Osteocyte (in vitro differentiated cells): ENCODE data around the gene CHST10. TPM values are rescaled to one million over a fixed set of nuclear protein-coding genes. Genes with fewer than 3 reads are reported as not detected.
A peak's percentile ranks its signal among the peaks of the same experiment; 100 is the strongest.

Experiments used
- DNase-seq: peaks from one replicate; pipeline ENCODE4 v3.0.0; 2021; ENCODE audit warnings: mixed read lengths; ENCODE audit not compliant: unreplicated experiment; ENCODE audit errors: extremely low spot score
- H3K27ac Mint-ChIP-seq: one replicate; pipeline ENCODE4 v1.8.0; 2021; ENCODE audit warnings: mild to moderate bottlenecking, mixed read lengths; ENCODE audit not compliant: unreplicated experiment
- H3K27me3 Mint-ChIP-seq: one replicate; pipeline ENCODE4 v1.8.0; 2021; ENCODE audit warnings: mixed read lengths; ENCODE audit not compliant: unreplicated experiment
- H3K36me3 Mint-ChIP-seq: one replicate; pipeline ENCODE4 v1.8.0; 2021; ENCODE audit warnings: mixed read lengths; ENCODE audit not compliant: unreplicated experiment
- H3K4me1 Mint-ChIP-seq: one replicate; pipeline ENCODE4 v1.8.0; 2021; ENCODE audit warnings: mixed read lengths; ENCODE audit not compliant: unreplicated experiment
- H3K4me3 Mint-ChIP-seq: one replicate; pipeline ENCODE4 v1.8.0; 2021; ENCODE audit warnings: mild to moderate bottlenecking, moderate library complexity, mixed read lengths; ENCODE audit not compliant: unreplicated experiment
- H3K9me3 Mint-ChIP-seq: one replicate; pipeline ENCODE4 v1.8.0; 2021; ENCODE audit warnings: mixed read lengths; ENCODE audit not compliant: unreplicated experiment
- CTCF ChIP-seq: fragments of 200-600 bp; sonication (generic); IDR thresholded peaks from 2 replicates; pipeline ENCODE4 v1.5.0; 2021; ENCODE audit warnings: antibody characterized with exemption, mild to moderate bottlenecking, moderate library complexity
- total RNA-seq: library from RNA; stranded (reverse); gene quantifications from 2 replicates; pipeline ENCODE4 v1.2.1, GENCODE V29; 2021

Gene CHST10
- total RNA-seq, 1 donor from 2014 or later: 14.4 TPM

- no peaks in the 10 kb centered on the region for H3K36me3 Mint-ChIP-seq
- no peak overlapping the region for H3K4me3 Mint-ChIP-seq
- H3K4me1 Mint-ChIP-seq: no peaks in the 10 kb centered on the region
- peaks cover 14% of the 10 kb centered on the region for H3K9me3 Mint-ChIP-seq
- peaks cover 12% of the 10 kb centered on the region for H3K27me3 Mint-ChIP-seq
- DNase-seq: no peak
- H3K27ac Mint-ChIP-seq: no peak overlapping the region
- TF ChIP-seq CTCF: no peak
Observed at GRCh38 chr2:100451092-100451491, 33.6 kb upstream of the CHST10 start.

GRCh38 chr2:100446696-100447095 is 29.2 kb upstream of the CHST10 start:
- Mint-ChIP-seq H3K9me3 (peaks cover 3% of the 10 kb centered on the region), H3K36me3 (no peaks in the 10 kb centered on the region), H3K27me3 (peaks cover 30% of the 10 kb centered on the region), H3K27ac (no peak overlapping the region), H3K4me3 (no peak overlapping the region), H3K4me1 (no peaks in the 10 kb centered on the region)
- DNase-seq: no peak
- no peak for TF ChIP-seq CTCF

GRCh38 chr2:100437751-100438150 is 20.3 kb upstream of the CHST10 start:
- H3K27ac Mint-ChIP-seq: no peak overlapping the region
- no peak for DNase-seq
- H3K36me3 Mint-ChIP-seq: no peaks in the 10 kb centered on the region
- no peak for TF ChIP-seq CTCF
- H3K4me3 Mint-ChIP-seq: no peak overlapping the region
- peaks cover 66% of the 10 kb centered on the region for H3K27me3 Mint-ChIP-seq
- H3K9me3 Mint-ChIP-seq: no peaks in the 10 kb centered on the region
- H3K4me1 Mint-ChIP-seq: no peaks in the 10 kb centered on the region

GRCh38 chr2:100429726-100430125 is 12.3 kb upstream of the CHST10 start:
- Mint-ChIP-seq H3K36me3 (no peaks in the 10 kb centered on the region), H3K9me3 (peaks cover 9% of the 10 kb centered on the region), H3K4me1 (no peaks in the 10 kb centered on the region), H3K27me3 (peaks cover 78% of the 10 kb centered on the region), H3K27ac (no peak overlapping the region), H3K4me3 (no peak overlapping the region)
- no peak for DNase-seq
- TF ChIP-seq CTCF: no peak

- peaks cover 69% of the 10 kb centered on the region for H3K27me3 Mint-ChIP-seq
- TF ChIP-seq CTCF: peak; percentile 47
- no peak overlapping the region for H3K4me3 Mint-ChIP-seq
- DNase-seq: no peak
- no peak overlapping the region for H3K27ac Mint-ChIP-seq
- peaks cover 9% of the 10 kb centered on the region for H3K9me3 Mint-ChIP-seq
- H3K4me1 Mint-ChIP-seq: peaks cover 10% of the 10 kb centered on the region
- H3K36me3 Mint-ChIP-seq: no peaks in the 10 kb centered on the region
Observed at GRCh38 chr2:100427627-100428258, 10.3 kb upstream of the CHST10 start.
